Choroid plexus epithelial cell (primary cell): Measurements from ENCODE around the gene SEMA4B.
A peak's percentile ranks its signal among the peaks of the same experiment; 100 is the strongest.

Experiments
- DNase-seq: peaks from one replicate; pipeline ENCODE4 v3.0.0-alpha.2; 2010; ENCODE audit warnings: low read depth
- H3K4me3 ChIP-seq: 2 replicates; pipeline ENCODE4 v1.5.1; 2011; ENCODE audit warnings: low read depth, mild to moderate bottlenecking, control low read depth, low read length, moderate library complexity
- TF ChIP-seq, protein P1 (sequence below): conservative IDR thresholded peaks from 2 replicates; pipeline ENCODE4 v1.5.1; 2011; ENCODE audit warnings: low read depth, mild to moderate bottlenecking, control low read depth, inconsistent platforms, low read length, moderate library complexity

Gene SEMA4B

DNA sequence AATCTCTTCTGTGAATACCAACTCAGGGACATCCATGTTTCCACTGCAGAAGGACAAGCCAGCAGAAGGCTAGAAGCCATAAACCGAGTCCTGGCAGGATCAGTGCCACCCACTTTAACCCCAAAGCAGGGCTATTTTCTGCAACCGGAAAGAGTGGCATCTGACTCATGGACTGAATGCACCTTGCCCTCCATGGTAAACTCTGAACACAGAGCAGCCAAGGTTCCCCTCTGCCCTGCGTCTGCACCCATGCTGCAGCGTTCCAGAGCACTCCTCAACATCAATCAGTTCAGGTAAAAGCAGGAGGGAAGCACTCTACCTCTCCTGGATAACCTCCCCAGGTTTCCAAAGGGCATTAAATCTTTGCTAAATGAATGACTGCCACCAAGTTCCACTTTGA is 63.5 kb downstream of the SEMA4B start:
- no peak for DNase-seq
- TF ChIP-seq, protein P1, sequence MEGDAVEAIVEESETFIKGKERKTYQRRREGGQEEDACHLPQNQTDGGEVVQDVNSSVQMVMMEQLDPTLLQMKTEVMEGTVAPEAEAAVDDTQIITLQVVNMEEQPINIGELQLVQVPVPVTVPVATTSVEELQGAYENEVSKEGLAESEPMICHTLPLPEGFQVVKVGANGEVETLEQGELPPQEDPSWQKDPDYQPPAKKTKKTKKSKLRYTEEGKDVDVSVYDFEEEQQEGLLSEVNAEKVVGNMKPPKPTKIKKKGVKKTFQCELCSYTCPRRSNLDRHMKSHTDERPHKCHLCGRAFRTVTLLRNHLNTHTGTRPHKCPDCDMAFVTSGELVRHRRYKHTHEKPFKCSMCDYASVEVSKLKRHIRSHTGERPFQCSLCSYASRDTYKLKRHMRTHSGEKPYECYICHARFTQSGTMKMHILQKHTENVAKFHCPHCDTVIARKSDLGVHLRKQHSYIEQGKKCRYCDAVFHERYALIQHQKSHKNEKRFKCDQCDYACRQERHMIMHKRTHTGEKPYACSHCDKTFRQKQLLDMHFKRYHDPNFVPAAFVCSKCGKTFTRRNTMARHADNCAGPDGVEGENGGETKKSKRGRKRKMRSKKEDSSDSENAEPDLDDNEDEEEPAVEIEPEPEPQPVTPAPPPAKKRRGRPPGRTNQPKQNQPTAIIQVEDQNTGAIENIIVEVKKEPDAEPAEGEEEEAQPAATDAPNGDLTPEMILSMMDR = no peak
- H3K4me3 ChIP-seq = peak overlapping the region; percentile 86

DNA sequence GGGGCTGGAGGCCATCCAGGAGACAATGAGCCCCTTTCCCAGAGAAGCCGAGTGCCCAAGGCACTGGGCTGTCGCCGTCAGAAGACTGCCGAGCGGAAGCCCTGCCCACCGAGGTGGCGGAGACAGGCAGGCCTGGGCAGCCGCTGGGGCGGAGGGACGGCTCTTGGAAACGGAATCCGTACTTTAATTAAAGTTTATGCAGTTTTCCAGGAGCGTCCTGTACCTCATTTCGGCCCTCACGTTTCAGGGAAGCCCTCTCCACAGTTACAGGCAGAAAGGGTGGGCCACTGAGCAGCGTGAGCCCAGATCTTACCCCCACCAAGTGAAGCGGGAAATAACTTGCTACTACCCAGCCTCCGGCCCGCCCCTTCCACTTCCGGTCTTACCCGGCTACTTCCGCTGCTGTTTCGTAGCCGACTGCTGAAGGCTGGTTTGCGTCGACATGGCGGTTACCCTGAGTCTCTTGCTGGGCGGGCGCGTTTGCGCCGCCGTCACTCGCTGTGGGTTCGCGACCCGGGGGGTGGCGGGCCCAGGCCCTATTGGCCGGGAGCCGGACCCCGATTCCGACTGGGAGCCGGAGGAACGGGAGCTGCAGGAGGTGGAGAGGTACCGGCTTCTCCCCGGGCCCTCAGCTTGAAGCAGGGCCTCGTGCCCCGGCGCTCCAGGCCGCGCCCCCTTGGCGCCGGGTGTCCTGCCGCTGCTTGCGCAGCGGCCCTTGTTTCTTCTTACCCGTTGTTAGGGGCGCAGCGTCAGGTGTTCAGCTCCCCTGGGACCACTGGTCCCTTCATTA is 64.3 kb downstream of the SEMA4B start, which contains the start of gene NGRN:
Gene NGRN, plus strand, starts transcription at position 402 of the 790 bp plus-strand sequence. Its CDS starts 41 bp downstream, at position 443.
- TF ChIP-seq, protein P1 = no peak
- DNase-seq = peak; percentile 90
- peak within 1 kb of the TSS; percentile 86 for H3K4me3 ChIP-seq

DNA sequence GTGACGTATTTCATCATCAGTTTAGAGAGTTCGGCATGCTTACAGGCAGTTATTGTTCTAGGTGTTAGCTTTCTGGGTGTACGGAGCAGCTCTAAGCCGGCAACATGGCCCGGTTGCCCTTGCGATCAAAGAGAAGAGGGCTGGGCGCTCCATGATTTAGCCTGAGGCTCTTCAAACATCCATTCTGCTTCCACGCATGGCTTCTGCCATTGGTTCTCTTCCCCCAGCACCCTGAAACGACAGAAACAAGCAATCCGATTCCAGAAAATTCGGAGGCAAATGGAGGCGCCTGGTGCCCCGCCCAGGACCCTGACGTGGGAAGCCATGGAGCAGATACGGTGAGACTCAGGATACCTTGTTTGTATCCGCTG is 64.9 kb downstream of the SEMA4B start:
- TF ChIP-seq, protein P1 = no peak
- DNase-seq = peak; percentile 20
- H3K4me3 ChIP-seq = peak overlapping the region; percentile 86

DNA sequence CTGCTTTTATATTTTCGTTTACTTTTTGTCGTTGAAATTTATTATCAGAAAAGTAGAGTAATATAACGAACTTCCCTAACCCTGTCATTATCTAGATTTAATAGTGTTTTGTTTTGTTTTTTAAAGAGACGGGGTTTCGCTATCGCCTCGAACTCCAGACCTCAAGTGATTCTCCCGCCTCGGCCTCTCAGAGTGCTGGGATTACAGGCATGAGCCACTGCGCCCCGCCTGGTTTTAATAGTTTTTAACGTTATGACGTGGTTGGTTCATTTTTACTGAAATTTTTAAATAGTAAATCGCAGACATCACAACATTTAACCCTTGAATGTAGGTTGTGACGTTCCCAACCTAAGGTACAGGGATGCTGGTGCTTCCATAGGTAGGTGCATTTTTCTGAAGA is 65.4 kb downstream of the SEMA4B start:
- TF ChIP-seq, protein P1 = peak; percentile 11
- H3K4me3 ChIP-seq = peak overlapping the region; percentile 86

DNA sequence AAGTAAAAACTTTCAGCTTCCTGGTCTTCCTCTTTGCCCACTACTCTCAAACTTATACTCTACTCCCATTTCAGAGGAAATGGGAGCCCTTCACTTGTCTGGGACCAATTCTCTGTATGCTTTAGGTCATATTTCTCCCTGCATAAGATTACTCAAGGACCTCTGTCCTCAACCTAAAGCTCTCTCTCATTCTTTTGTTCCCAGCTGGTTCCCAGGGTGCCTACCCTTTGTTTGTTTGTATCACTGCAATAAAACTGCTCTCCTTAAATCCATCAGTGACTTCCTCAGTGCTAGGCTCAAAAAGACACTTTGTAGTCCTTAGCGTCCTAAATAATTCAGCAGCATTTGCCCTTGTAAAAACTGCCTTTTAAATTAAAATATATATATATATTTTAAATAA is 67.3 kb downstream of the SEMA4B start:
- TF ChIP-seq, protein P1 = no peak
- no peak for DNase-seq
- no peak overlapping the region for H3K4me3 ChIP-seq

More for the DNA sequence above, 65.4 kb downstream of the SEMA4B start:
- DNase-seq = peak; percentile 29

DNA sequence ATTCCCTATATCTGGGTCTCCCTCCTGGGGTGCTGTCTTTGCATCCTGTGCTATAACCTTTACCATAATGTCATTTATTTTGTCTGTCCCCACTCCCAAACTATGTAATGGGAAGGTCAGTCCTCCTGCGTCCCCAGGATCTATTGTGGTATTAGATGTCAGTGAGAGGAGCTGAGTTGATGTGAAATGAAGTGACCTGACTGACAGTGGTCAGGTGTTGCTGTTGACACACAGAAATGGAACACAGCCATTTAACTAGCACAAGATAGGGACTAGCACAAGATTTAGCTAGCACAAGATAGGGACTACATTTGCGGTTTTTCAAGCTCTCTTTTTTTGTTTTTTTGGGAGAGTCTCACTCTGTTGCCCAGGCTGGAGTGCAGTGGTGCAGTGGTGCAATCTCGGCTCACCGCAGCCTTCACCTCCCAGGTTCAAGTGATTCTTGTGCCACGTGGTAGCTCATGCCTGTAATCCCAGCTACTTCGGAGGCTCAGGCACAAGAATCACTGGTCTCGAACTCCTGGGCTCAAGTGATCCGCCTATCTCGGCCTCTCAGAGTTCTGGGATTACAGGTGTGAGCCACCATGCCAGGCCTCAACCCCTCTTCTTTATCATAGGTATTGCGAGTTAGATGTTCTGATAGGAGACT is 69.5 kb downstream of the SEMA4B start:
- TF ChIP-seq, protein P1 = no peak
- DNase-seq = no peak

More for the DNA sequence above, 69.5 kb downstream of the SEMA4B start:
- no peak overlapping the region for H3K4me3 ChIP-seq
